ENCODE data around the gene KCNG1. TPM values are rescaled to one million over a fixed set of nuclear protein-coding genes. Genes with fewer than 3 reads are reported as not detected.

The KCNG1 gene
- total RNA-seq, 3 donors from 2014 or later (not counting 1 experiment from before 2014, with no cell fraction given) = not detected

DNA sequence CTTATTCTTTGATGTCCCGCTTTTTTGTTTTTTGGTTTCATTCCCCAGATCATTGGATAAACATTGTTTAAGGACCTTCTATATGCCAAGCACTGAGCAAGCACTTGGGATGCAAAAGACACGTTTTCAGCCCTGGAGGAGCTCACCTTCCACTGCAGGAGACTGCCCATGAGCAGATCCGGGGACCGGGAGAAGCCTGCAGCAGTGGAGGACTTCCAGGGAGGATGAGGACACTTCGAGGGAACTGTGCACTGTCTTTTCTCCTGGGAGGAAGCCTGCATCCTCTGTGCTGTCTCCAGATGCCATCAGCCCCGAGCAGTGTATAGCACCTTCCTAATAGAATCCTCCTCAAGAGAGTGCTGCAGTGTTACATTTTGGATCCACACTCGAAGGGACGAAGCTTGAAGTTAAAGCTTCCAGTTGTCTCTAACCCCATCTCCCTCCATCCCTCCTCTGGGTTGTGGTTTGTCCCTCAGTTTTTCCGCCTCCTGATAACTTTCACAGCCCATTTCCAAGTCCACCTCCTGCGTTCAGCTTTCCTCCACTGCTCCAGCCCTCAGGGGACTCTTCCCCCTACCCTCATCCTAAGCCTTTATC, 5.8 kb upstream of the KCNG1 start:
- Histone ChIP-seq H3K27me3 (ENCODE audit: control insufficient read depth, insufficient read depth, low read length) (peaks cover 4% of the 10 kb centered on the region), H3K27ac (ENCODE audit: low read length) (no peak overlapping the region), H3K4me1 (ENCODE audit: control insufficient read depth, insufficient read depth, low read length) (peaks cover 1% of the 10 kb centered on the region), H3K4me3 (ENCODE audit: low read length) (no peak overlapping the region), H3K36me3 (ENCODE audit: control insufficient read depth, insufficient read depth, low read length) (no peaks in the 10 kb centered on the region), H3K9me3 (ENCODE audit: control insufficient read depth, insufficient read depth, low read length) (peaks cover 4% of the 10 kb centered on the region)
- 28% methylated on average over 10 of the region's 10 CpGs for WGBS (ENCODE audit: insufficient coverage)
- TF ChIP-seq, protein P1, sequence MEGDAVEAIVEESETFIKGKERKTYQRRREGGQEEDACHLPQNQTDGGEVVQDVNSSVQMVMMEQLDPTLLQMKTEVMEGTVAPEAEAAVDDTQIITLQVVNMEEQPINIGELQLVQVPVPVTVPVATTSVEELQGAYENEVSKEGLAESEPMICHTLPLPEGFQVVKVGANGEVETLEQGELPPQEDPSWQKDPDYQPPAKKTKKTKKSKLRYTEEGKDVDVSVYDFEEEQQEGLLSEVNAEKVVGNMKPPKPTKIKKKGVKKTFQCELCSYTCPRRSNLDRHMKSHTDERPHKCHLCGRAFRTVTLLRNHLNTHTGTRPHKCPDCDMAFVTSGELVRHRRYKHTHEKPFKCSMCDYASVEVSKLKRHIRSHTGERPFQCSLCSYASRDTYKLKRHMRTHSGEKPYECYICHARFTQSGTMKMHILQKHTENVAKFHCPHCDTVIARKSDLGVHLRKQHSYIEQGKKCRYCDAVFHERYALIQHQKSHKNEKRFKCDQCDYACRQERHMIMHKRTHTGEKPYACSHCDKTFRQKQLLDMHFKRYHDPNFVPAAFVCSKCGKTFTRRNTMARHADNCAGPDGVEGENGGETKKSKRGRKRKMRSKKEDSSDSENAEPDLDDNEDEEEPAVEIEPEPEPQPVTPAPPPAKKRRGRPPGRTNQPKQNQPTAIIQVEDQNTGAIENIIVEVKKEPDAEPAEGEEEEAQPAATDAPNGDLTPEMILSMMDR (IDR thresholded peaks at IDR 0.05) = no peak
- H3K9me3 Mint-ChIP-seq = no peaks in the 10 kb centered on the region
- no peak overlapping the region for H3K4me3 Mint-ChIP-seq
- no peak overlapping the region for H3K27ac Mint-ChIP-seq
- H3K36me3 Mint-ChIP-seq = no peaks in the 10 kb centered on the region
- ATAC-seq (no peak), DNase-seq (no peak)
- intact Hi-C loops (cut with micrococcal nuclease) = no loop called here
- H3K27me3 Mint-ChIP-seq (ENCODE audit: low read depth in 2 of 2) = peaks cover 55 to 77% of the 10 kb centered on the region in 2 donors
- peaks cover 6 to 7% of the 10 kb centered on the region in 2 donors for H3K4me1 Mint-ChIP-seq

DNA sequence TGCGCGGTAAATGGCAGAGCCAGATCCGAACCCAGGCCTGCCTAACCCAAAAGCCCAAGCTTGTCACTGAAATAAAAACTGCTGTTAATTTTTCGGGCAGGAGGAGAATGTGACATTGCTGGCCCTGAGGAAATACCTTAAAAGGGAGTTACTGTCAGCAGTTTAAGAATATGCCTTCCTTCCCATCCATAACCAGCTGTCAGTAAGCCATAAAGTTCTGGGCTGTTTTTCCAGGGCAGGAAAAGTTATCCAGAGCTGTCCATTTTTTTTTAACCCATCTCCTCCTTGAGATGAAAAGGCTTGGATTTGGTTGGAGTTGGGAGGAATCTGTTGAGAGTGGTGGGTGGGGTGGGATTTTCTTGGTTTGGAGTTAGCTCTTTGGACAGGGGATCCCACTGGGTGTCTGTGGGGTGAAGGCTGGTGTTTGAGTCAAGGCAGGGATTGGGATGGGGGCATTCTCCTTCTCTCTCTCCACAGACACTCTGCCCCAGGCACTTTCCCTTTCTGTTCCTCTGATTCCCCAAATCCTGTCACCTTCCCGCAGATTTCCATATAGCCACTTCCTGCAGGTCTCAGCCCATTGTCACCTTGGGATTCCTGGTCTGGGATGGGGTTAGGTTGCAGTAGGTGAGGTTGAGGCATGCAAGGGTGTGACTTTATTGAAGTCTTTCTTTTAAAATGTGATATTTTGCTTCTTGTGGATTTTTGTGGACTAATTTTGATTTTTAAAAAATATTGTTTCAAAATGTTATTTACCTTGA, 4.3 kb upstream of the KCNG1 start:
- Mint-ChIP-seq H3K9me3 (no peaks in the 10 kb centered on the region), H3K27ac (no peak overlapping the region), H3K27me3 (ENCODE audit: low read depth in 2 of 2) (peaks cover 56 to 81% of the 10 kb centered on the region in 2 donors), H3K4me1 (peaks cover 10 to 14% of the 10 kb centered on the region in 2 donors), H3K36me3 (no peaks in the 10 kb centered on the region), H3K4me3 (no peak overlapping the region)
- no peak for ATAC-seq
- Histone ChIP-seq H3K27me3 (ENCODE audit: control insufficient read depth, insufficient read depth, low read length) (peaks cover 9% of the 10 kb centered on the region), H3K27ac (ENCODE audit: low read length) (no peak overlapping the region), H3K36me3 (ENCODE audit: control insufficient read depth, insufficient read depth, low read length) (no peaks in the 10 kb centered on the region), H3K9me3 (ENCODE audit: control insufficient read depth, insufficient read depth, low read length) (peaks cover 4% of the 10 kb centered on the region), H3K4me3 (ENCODE audit: low read length) (no peak overlapping the region), H3K4me1 (ENCODE audit: control insufficient read depth, insufficient read depth, low read length) (peaks cover 10% of the 10 kb centered on the region)
- WGBS (ENCODE audit: insufficient coverage) = 82% methylated on average over 4 of the region's 5 CpGs
- no peak for DNase-seq
- TF ChIP-seq, protein P1 (IDR thresholded peaks at IDR 0.05) = no peak
- intact Hi-C loops (cut with micrococcal nuclease) = no loop called here

DNA sequence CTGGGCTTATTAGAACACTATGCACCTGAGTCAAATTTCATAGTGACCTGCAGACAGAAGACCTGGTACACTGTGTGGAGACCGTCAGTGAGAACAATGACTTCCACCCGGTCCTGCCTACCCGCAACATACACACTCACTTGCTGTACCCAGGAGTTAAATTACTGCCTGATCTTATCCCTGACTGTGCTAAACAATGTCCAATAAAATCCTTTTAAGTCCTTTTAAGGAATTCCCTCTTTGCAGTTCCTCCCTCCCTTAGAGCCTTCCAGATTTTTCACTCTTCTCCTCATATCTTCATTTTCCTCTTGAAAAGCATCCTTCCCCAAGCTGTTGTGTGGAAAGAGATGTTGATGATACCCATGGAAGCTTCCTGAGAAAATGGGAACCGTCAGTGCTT, 3.4 kb upstream of the KCNG1 start:
- Histone ChIP-seq H3K36me3 (ENCODE audit: control insufficient read depth, insufficient read depth, low read length) (no peaks in the 10 kb centered on the region), H3K9me3 (ENCODE audit: control insufficient read depth, insufficient read depth, low read length) (no peaks in the 10 kb centered on the region), H3K27ac (ENCODE audit: low read length) (no peak overlapping the region), H3K4me3 (ENCODE audit: low read length) (no peak overlapping the region), H3K4me1 (ENCODE audit: control insufficient read depth, insufficient read depth, low read length) (peaks cover 10% of the 10 kb centered on the region), H3K27me3 (ENCODE audit: control insufficient read depth, insufficient read depth, low read length) (peaks cover 14% of the 10 kb centered on the region)
- Mint-ChIP-seq H3K4me1 (peaks cover 10 to 14% of the 10 kb centered on the region in 2 donors), H3K27me3 (ENCODE audit: low read depth in 2 of 2) (peaks cover 56 to 81% of the 10 kb centered on the region in 2 donors), H3K4me3 (no peak overlapping the region), H3K27ac (no peak overlapping the region), H3K9me3 (no peaks in the 10 kb centered on the region), H3K36me3 (no peaks in the 10 kb centered on the region)
- TF ChIP-seq, protein P1 (IDR thresholded peaks at IDR 0.05) = no peak
- intact Hi-C loops (cut with micrococcal nuclease) = no loop called here
- DNase-seq (no peak), ATAC-seq (no peak)
- WGBS (ENCODE audit: insufficient coverage) = 37% methylated on average over 4 of the region's 4 CpGs
